ENCODE data around the gene SLC6A16.
"Not testable (repeated sequence)": the region's sequence is repeated elsewhere in the genome, so short reads cannot be mapped to it uniquely, and the experiment has no call there.

DNA sequence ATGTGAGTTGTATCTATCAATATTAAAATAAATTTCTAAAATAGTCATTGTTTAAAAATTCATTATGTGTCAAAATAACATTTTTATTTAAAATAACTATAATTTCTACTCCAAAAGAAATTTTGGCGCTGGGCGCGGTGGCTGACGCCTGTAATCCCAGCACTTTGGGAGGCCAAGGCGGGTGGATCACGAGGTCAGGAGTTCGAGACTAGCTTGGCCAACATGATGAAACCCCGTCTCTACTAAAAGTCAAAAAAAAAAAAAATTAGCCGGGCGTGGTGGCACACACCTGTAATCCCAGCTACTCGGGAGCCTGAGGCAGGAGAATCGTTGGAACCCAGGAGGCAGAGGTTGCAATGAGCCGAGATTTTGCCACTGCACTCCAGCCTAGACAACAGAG lies 765 bp upstream of the SLC6A16 start:
- TF ChIP-seq, protein P1, sequence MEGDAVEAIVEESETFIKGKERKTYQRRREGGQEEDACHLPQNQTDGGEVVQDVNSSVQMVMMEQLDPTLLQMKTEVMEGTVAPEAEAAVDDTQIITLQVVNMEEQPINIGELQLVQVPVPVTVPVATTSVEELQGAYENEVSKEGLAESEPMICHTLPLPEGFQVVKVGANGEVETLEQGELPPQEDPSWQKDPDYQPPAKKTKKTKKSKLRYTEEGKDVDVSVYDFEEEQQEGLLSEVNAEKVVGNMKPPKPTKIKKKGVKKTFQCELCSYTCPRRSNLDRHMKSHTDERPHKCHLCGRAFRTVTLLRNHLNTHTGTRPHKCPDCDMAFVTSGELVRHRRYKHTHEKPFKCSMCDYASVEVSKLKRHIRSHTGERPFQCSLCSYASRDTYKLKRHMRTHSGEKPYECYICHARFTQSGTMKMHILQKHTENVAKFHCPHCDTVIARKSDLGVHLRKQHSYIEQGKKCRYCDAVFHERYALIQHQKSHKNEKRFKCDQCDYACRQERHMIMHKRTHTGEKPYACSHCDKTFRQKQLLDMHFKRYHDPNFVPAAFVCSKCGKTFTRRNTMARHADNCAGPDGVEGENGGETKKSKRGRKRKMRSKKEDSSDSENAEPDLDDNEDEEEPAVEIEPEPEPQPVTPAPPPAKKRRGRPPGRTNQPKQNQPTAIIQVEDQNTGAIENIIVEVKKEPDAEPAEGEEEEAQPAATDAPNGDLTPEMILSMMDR (conservative IDR thresholded peaks at IDR 0.05; ENCODE audit: low read length): not testable (repeated sequence)
- not testable (repeated sequence) for TF ChIP-seq EZH2phosphoT487 (IDR thresholded peaks at IDR 0.05; ENCODE audit: borderline replicate concordance)
